OCI-LY3 (cell line): ENCODE measurements around the gene NEDD4L.

Experiments
- EZH2phosphoT487 ChIP-seq: fragments of 200-600 bp; shearing (Covaris generic); IDR thresholded peaks from 2 replicates; pipeline ENCODE4 v1.6.1; 2018; ENCODE audit warnings: antibody characterized with exemption, mixed run types, low read depth
- TF ChIP-seq, protein P1 (sequence below): fragments of 200-600, 300-600 bp; sonication (generic); IDR thresholded peaks from 2 replicates; pipeline ENCODE4 v1.5.1; 2014; ENCODE audit warnings: antibody characterized with exemption, low read length, low read depth

DNA sequence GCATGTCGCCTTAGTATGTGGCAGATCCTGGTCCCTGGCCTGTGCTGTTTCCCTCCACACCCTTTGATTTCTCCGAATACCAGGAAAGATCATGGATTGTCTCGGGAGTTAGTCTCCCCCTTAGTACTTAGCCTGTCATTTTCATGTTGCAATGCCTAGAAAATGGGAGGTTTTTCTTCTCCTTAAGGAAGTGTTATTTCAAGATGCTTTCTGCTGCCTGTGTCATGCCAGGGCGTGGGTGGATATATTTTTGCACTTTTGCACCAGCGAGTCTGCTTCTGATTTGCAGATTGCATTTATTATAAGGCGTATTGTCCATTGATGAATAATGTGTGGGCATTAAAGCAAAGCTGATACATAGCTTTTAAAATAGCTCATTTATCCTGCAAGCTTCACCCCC lies 223.5 kb downstream of the NEDD4L start:
- TF ChIP-seq, protein P1, sequence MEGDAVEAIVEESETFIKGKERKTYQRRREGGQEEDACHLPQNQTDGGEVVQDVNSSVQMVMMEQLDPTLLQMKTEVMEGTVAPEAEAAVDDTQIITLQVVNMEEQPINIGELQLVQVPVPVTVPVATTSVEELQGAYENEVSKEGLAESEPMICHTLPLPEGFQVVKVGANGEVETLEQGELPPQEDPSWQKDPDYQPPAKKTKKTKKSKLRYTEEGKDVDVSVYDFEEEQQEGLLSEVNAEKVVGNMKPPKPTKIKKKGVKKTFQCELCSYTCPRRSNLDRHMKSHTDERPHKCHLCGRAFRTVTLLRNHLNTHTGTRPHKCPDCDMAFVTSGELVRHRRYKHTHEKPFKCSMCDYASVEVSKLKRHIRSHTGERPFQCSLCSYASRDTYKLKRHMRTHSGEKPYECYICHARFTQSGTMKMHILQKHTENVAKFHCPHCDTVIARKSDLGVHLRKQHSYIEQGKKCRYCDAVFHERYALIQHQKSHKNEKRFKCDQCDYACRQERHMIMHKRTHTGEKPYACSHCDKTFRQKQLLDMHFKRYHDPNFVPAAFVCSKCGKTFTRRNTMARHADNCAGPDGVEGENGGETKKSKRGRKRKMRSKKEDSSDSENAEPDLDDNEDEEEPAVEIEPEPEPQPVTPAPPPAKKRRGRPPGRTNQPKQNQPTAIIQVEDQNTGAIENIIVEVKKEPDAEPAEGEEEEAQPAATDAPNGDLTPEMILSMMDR, result no peak
- no peak for TF ChIP-seq EZH2phosphoT487
